Tibial nerve (tissue), 3 donors: Measurements from ENCODE around the gene ARHGAP25.

Source experiments
- POLR2A ChIP-seq, 2 donors: fragments of 450-650 bp; IDR thresholded peaks; one replicate each; pipeline ENCODE4 v1.6.1; 2017; ENCODE audit warnings: antibody characterized with exemption in 2 of 2, mild to moderate bottlenecking in 2 of 2, moderate library complexity in 2 of 2
- TF ChIP-seq, protein P1 (sequence below), 5 experiments: fragments of 200-600 bp in 3 of 5; fragments of 450-650 bp in 2 of 5; sonication (generic) in 3 of 5; IDR thresholded peaks; one replicate each; pipeline ENCODE4 v1.5.1; 2016 to 2019; ENCODE audit warnings: antibody characterized with exemption in 5 of 5, mild to moderate bottlenecking in 3 of 5, moderate library complexity in 2 of 5

DNA sequence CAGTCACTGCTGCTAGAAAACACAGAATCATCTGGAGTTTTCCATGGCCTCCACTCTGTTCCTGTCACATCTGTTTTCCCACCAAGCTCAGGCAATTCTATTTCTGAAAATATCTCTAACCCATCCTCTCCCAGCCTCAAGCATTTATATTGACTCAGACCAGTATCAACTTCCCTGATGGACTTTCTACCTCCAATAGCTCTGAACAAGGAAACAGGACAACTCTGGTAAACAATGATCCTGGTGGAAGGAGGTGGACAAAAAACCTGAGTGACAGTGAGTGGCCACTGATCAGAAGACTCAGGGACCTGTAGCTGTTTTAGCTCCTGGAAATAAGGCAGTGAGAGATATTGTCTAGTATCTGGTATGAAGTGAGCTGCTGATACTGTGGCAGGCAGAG is 113.1 kb downstream of the ARHGAP25 start:
- TF ChIP-seq POLR2A (IDR thresholded peaks at IDR 0.05) = no peak
- TF ChIP-seq, protein P1, sequence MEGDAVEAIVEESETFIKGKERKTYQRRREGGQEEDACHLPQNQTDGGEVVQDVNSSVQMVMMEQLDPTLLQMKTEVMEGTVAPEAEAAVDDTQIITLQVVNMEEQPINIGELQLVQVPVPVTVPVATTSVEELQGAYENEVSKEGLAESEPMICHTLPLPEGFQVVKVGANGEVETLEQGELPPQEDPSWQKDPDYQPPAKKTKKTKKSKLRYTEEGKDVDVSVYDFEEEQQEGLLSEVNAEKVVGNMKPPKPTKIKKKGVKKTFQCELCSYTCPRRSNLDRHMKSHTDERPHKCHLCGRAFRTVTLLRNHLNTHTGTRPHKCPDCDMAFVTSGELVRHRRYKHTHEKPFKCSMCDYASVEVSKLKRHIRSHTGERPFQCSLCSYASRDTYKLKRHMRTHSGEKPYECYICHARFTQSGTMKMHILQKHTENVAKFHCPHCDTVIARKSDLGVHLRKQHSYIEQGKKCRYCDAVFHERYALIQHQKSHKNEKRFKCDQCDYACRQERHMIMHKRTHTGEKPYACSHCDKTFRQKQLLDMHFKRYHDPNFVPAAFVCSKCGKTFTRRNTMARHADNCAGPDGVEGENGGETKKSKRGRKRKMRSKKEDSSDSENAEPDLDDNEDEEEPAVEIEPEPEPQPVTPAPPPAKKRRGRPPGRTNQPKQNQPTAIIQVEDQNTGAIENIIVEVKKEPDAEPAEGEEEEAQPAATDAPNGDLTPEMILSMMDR (IDR thresholded peaks at IDR 0.05) = no peak
